Stimulated activated CD4-positive, alpha-beta T cell treated with anti-CD3 and anti-CD28 coated beads, Interleukin-15, amount 100 ng/mL, for 48 hours (primary cell): Measurements from ENCODE around the gene C1orf87.

Experiments used
- DNase-seq, 2 donors: peaks; one replicate each; pipeline ENCODE4 v3.0.0-alpha.2; 2020; ENCODE audit warnings: low read depth in 2 of 2

The C1orf87 gene, protein sequence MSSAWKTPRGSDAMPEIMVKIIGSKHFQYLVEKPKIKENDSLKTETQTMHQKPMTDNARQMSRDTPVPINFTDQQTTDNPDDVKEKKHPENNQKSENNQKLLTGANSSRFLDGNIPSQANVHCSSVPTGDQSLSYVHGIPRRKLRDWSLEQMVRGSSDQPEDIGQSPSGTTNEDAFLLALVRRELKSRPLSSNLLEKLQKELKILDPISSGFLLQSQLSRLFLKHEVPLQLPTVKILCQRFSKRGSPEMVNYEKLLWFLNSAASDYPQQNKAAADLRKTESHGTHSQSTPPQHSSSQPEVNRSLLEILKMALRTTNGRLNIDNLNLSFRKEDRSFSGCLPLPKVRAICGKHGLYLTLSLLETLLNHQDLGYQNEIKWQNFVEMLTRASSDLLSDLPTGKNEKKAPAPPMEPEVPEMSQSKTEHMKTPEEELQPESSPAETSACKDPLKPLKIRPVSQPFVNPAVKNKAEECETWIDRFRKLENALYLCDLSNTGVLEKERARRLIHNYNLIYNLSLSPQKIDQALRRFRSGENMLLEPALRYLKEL

DNA sequence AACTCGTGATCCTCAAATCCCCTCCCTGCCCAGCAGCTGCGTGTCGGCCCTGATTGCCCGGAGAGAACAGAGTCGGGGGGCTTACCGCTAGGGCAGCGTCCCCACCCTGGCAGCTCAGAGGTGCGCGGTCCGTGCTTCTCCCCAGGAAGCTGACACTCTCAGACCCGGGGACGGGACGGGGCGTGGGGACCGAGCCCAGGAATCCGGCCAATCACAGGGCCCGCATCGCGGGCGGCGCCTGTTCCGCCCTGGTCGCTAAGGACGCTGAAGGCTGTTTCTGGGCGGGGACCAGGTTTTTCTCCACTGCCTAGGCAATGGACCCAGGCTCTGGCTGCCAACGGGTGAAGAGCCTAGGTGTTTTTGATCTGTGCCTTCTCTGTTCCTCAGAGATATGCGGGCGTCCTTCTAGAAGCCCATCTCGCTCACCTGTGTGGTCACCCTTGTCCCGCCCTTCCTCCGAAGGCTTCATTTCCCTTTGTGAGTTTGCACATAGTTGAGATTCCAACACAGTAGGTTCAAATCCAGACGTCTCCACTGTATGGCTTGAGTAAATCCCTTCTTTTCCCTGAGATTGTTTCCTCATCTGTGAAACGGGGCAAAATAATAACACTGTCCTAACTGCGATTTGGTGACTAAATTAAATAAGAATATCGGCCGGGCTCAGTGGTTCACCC is at the start of gene C1orf87:
TSS of gene C1orf87 (minus strand) at position 166 of the 674 bp plus-strand sequence. CDS start 1,127 bp downstream, outside the sequence.
- no peak for DNase-seq

GRCh38 chr1:60118085-60118484 is 44.5 kb upstream of the C1orf87 start:
- DNase-seq, result no peak

DNA sequence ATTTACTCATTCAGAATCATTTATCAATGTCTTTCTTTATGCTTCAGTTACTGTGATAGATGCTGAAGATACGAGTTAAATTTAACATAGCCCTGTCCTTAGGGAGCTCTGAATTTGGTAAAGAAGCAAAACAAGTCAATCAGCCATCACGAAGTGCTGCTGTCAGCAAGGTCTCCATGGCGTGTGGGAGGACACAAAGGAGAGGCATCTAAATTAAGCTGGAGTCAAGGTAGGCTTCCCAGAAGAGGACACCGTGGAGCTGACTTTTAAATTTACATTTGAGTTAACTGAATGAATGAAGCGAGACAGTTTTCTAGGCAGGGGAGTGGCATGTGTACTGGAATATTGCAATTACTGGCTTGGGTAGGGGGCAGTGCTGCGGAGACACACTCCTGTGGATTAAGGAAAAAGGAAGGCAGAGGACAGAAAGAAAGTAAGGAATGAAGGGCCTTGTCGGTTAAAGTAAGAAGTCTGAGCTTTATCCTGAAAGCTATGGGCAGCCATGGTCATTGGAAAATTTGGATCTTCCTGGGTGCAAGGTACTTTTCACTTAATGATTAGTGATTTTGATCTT is 41.3 kb upstream of the C1orf87 start:
- no peak for DNase-seq

- no peak for DNase-seq
Observed at GRCh38 chr1:60113596-60113995, 40.0 kb upstream of the C1orf87 start.

GRCh38 chr1:60113028-60113427 is 39.5 kb upstream of the C1orf87 start:
- DNase-seq, result no peak

- DNase-seq, result no peak
Observed at GRCh38 chr1:60111716-60112115, 38.1 kb upstream of the C1orf87 start.

DNA sequence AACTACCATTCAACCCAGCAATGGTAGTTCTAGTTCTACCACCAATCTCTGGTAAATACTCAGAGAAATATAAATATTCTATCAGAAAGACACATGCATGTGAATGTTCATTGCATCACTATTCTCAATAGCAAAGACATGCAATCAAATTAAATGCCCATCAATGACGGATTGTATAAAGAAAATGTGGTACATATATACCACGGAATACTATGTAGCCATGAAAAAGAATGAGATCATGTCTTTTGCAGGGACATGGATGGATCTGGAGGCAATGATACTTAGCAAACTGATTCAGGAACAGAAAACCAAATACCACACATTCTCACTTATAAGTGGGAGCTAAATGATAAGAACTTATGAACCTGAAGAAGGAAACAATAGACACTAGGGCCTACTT is 37.5 kb upstream of the C1orf87 start:
- DNase-seq, result no peak

GRCh38 chr1:60108196-60108595 is 34.6 kb upstream of the C1orf87 start:
- DNase-seq, result no peak

GRCh38 chr1:60103186-60103585 is 29.6 kb upstream of the C1orf87 start:
- no peak for DNase-seq

DNA sequence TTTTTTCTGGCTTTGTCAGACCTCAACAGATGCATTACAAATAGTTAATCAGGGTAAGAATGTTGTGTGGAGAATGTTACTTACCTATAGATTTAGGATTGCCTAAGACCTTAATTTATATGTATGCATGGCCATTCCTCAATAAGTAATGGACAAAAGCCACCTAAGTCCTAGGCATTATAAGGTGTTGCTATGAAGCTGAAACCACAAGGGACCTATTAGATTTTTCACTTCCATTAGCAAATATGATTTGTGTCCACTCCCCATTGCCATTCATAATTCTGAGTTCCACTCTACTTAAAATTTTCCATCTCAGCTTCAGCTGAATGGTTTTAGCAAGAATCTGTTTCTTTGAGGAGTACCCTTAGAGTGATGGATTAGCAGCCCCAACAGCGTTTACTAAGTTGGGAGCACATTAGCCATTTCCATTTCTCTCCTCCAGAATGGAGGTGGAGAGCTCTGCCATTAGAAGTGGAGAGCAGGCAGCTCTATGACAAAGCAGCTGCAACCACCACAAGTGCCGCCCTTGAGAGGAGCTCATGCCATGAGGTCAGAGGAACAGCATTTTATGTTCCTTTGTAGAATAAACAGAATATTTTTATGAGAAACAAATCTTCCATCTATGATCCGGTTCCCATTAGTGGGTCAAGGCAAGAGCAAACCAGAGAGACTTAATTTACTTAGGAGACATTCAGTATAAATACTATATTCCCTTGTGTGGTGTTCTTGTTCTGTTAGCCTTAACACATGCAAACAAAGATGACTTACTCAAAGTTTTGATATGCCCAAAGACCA is 28.9 kb upstream of the C1orf87 start:
- no peak for DNase-seq

- no peak for DNase-seq
Observed at GRCh38 chr1:60101516-60101915, 27.9 kb upstream of the C1orf87 start.

DNA sequence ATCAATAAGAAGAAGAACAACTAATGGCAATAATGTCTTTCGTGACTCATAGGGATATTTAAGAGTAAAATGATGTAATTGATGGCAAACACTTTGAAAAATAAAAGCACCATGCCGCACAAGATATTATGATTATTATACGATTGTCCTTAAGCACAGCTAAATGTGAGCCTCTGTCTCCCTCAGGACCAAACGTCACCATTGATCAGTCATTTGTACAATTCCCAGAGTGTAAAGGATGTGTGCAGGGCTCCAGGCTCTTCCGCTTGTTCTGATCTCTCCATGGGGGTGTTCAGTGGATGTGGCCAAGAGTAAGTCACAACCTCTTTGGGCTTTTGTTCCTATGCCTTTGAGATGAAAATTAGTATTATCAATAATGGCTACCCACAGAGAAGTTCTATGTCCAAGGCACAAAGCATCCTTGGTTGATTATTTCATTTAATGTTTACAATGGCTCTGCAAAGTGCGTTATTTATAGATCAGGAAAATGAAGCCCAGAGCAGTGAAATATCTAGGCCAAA is 17.7 kb upstream of the C1orf87 start:
- DNase-seq, result no peak

DNA sequence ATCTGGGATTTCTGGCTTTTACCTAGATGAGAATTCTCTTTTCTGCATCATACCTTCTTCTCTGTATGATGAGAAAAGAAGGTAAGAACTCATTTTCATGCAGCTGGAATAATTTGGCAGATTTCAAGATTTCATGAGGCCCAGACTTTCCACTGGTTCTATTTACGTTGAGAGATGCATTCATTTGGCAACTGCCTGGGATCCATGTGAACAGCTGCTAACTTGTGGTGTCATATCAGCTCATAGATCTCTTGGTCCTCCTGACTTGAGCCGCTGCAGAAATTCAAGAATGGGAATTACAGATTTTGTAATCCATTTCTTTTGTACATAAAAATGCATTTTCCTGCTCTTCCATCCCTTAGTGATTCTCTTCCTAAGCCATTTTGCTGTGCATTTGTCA is 17.1 kb upstream of the C1orf87 start:
- no peak for DNase-seq

- no peak for DNase-seq
Observed at GRCh38 chr1:60088620-60089155, 15.1 kb upstream of the C1orf87 start.

DNA sequence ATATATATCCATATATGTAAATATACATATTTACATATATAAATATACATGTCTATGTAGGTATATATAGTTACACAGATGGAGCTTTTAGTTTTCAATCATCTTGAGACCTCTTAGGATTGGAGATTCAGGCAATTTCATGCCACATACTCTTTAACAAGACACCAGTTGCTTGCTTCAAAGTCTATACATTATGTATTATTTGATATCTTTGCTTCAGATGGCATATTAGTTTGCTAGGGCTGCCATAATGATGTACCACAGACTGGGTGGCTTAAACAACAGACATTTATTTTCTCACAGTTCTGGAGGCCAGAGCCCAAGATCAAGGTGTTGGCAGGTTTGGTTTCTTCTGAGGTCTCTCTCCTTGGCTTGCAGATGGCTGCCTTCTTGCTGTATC is 14.1 kb upstream of the C1orf87 start:
- no peak for DNase-seq

- DNase-seq, result no peak
Observed at GRCh38 chr1:60078182-60078581, 4.6 kb upstream of the C1orf87 start.

DNA sequence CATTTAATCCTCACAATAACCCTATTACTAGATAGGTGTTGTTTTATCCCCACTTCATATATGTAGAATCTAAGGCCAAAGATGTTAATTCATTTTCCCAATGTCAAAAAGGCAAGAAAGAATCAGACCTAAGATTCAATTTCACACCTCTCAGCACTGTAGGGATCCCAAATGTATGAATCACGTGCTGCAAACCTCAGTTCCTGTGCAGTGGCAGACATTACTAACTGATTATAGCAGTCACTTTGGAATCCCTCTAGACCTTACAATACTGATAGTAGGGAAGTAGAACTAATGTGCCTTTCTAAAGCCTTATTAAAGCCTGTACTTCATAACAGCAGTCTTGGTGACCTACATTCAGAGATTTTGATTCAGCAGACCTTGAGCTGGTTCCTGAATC is 2.3 kb downstream of the C1orf87 start:
- no peak for DNase-seq

DNA sequence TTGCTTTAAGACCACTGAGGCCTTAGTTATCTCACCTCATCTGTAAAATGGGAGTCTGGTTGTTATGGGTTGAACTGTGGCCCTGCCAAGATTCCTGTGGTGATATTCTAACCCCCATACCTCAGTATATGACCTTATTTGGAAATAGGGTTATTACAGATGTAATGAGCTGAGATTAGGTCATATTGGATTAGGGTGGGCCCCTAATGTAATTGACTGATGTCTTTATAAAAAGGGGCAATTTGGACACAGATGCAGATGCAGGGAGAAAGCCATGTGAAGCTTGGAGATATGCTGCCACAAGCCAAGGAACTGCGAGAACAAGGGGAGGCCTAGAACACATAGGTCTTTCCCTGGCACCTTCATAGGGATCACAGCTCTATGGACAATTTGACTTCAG is 3.9 kb downstream of the C1orf87 start:
- no peak for DNase-seq

GRCh38 chr1:60068393-60069045 is 5.1 kb downstream of the C1orf87 start:
- DNase-seq, result no peak

DNA sequence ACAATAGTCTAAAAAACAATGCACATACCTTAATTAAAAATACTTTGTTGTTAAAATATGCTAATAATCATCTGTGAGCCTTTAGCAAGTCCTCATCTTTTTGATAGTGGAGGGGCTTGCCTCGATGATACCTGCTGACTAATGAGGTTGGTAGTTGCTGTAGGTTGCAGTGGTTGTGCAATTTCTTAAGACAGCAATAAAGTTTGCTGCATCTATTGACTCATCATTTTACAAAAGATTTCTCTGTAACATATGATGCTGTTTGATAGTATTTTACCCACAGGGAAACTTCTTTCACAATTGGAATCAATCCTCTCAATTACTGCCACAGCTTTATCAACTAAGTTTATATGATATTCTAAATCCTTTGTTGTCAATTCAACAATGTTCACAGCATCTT is 7.6 kb downstream of the C1orf87 start:
- DNase-seq, result no peak

- DNase-seq, result no peak
Observed at GRCh38 chr1:60065199-60065598, 8.4 kb downstream of the C1orf87 start.
